Muscle of leg (tissue), 11 donors: ENCODE results near the gene TRIM24. TPM values are rescaled to one million over a fixed set of nuclear protein-coding genes. Genes with fewer than 3 reads are reported as not detected.

Experiments
- DNase-seq: peaks from one replicate; pipeline ENCODE4 v3.0.0; 2013
- H3K27ac ChIP-seq: one replicate; pipeline ENCODE4 v1.5.1; 2013; ENCODE audit warnings: mild to moderate bottlenecking, low read length, control low read depth
- H3K27me3 ChIP-seq: one replicate; pipeline ENCODE4 v1.6.1; 2013; ENCODE audit warnings: low read length; ENCODE audit not compliant: control insufficient read depth, insufficient read depth
- H3K36me3 ChIP-seq: one replicate; pipeline ENCODE4 v1.6.1; 2013; ENCODE audit warnings: low read length; ENCODE audit not compliant: control insufficient read depth, insufficient read depth
- H3K4me1 ChIP-seq: one replicate; pipeline ENCODE4 v1.6.1; 2013; ENCODE audit warnings: low read length; ENCODE audit not compliant: control insufficient read depth, insufficient read depth
- H3K4me3 ChIP-seq: one replicate; pipeline ENCODE4 v1.5.1; 2013; ENCODE audit warnings: low read length, control low read depth
- H3K9me3 ChIP-seq: replicated peaks from 2 replicates; pipeline ENCODE4 v1.6.1; 2013; ENCODE audit warnings: low read depth, low read length; ENCODE audit not compliant: control insufficient read depth
- WGBS: methylation state at CpG from one replicate; pipeline ENCODE4 v1.1.5; 2013; ENCODE audit warnings: missing lambda C conversion rate; ENCODE audit not compliant: insufficient coverage; 5-methylcytosine and 5-hydroxymethylcytosine counted together
- polyA plus RNA-seq, 8 donors: library from polyadenylated mRNA; unstranded; fragments of 120-200 nt; gene quantifications; one replicate each; pipeline versions ENCODE4 v1.2.1 to v1.2.3, GENCODE V29; 2013; ENCODE audit warnings: inconsistent platforms in 1 of 8, low replicate concordance in 1 of 8; ENCODE audit not compliant: insufficient read length in 8 of 8, insufficient read depth in 1 of 8
- total RNA-seq: library from RNA; stranded (reverse); fragments of 120-200 nt; gene quantifications from one replicate; pipeline ENCODE4 v1.2.4, GENCODE V29; 2013

Gene TRIM24
- total and polyA plus RNA-seq, 9 donors = 13.7 to 27.9 (median 23.1) TPM

- no peaks in the 10 kb centered on the region for H3K27me3 ChIP-seq
- H3K4me3 ChIP-seq = no peak overlapping the region
- H3K27ac ChIP-seq = no peak overlapping the region
- peaks cover 5% of the 10 kb centered on the region for H3K9me3 ChIP-seq
- H3K36me3 ChIP-seq = peaks cover 17% of the 10 kb centered on the region
- no peak for DNase-seq
- WGBS = 100% methylated on average over 3 of the region's 3 CpGs
- no peaks in the 10 kb centered on the region for H3K4me1 ChIP-seq
Measured at GRCh38 chr7:138512092-138512858, 52.2 kb downstream of the TRIM24 start.

- peaks cover 20% of the 10 kb centered on the region for H3K36me3 ChIP-seq
- no peak for DNase-seq
- no peak overlapping the region for H3K27ac ChIP-seq
- no peak overlapping the region for H3K4me3 ChIP-seq
- H3K4me1 ChIP-seq = no peaks in the 10 kb centered on the region
- H3K27me3 ChIP-seq = no peaks in the 10 kb centered on the region
- 63% methylated on average over 1 of the region's 1 CpG for WGBS
- H3K9me3 ChIP-seq = peaks cover 5% of the 10 kb centered on the region
Measured at GRCh38 chr7:138512885-138513284, 52.8 kb downstream of the TRIM24 start.

- Histone ChIP-seq H3K4me3 (no peak overlapping the region), H3K27ac (no peak overlapping the region), H3K36me3 (peaks cover 20% of the 10 kb centered on the region), H3K9me3 (peaks cover 5% of the 10 kb centered on the region), H3K4me1 (no peaks in the 10 kb centered on the region), H3K27me3 (no peaks in the 10 kb centered on the region)
- WGBS = 60% methylated on average over 1 of the region's 4 CpGs
- DNase-seq = no peak
Measured at GRCh38 chr7:138513344-138513871, 53.3 kb downstream of the TRIM24 start.

- Histone ChIP-seq H3K36me3 (peaks cover 23% of the 10 kb centered on the region), H3K9me3 (peaks cover 5% of the 10 kb centered on the region), H3K4me3 (no peak overlapping the region), H3K4me1 (no peaks in the 10 kb centered on the region), H3K27me3 (no peaks in the 10 kb centered on the region), H3K27ac (no peak overlapping the region)
- WGBS = 65% methylated on average over 1 of the region's 1 CpG
- DNase-seq = no peak
Measured at GRCh38 chr7:138514044-138514443, 54.0 kb downstream of the TRIM24 start.

- Histone ChIP-seq H3K4me3 (no peak overlapping the region), H3K36me3 (peaks cover 31% of the 10 kb centered on the region), H3K9me3 (peaks cover 5% of the 10 kb centered on the region), H3K4me1 (no peaks in the 10 kb centered on the region), H3K27ac (no peak overlapping the region), H3K27me3 (no peaks in the 10 kb centered on the region)
- 62% methylated on average over 2 of the region's 7 CpGs for WGBS
- DNase-seq = no peak
Measured at GRCh38 chr7:138515001-138515528, 55.0 kb downstream of the TRIM24 start.

GRCh38 chr7:138519061-138519798, 59.2 kb downstream of the TRIM24 start:
- DNase-seq = no peak
- Histone ChIP-seq H3K4me1 (no peaks in the 10 kb centered on the region), H3K4me3 (no peak overlapping the region), H3K36me3 (peaks cover 27% of the 10 kb centered on the region), H3K27me3 (no peaks in the 10 kb centered on the region), H3K27ac (no peak overlapping the region), H3K9me3 (no peaks in the 10 kb centered on the region)
- 83% methylated on average over 1 of the region's 4 CpGs for WGBS

DNA sequence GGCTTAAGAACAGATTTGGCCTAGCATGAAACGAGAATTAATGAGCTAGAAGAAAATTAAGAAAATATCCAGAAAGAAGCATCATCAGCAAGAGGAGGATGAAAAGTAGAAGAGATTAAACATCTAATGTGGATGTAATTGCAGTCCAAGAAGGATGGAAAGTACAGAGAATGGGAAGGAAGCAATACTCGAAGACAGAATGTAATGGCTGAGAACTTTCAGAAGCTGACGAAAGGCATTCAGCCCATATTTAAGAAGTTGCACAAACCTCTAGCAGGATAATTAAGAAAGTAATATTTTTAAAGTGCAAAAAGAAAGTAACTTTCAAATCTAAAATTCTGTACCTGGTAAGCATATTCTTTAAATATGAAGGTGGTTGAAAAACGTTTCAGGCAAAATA, 60.7 kb downstream of the TRIM24 start:
- no CpG with 5 or more reads among the region's 4 CpGs for WGBS
- DNase-seq = no peak
- H3K4me1 ChIP-seq = no peaks in the 10 kb centered on the region
- H3K27ac ChIP-seq = no peak overlapping the region
- peaks cover 30% of the 10 kb centered on the region for H3K36me3 ChIP-seq
- H3K4me3 ChIP-seq = no peak overlapping the region
- H3K9me3 ChIP-seq = peaks cover 1% of the 10 kb centered on the region
- no peaks in the 10 kb centered on the region for H3K27me3 ChIP-seq

DNA sequence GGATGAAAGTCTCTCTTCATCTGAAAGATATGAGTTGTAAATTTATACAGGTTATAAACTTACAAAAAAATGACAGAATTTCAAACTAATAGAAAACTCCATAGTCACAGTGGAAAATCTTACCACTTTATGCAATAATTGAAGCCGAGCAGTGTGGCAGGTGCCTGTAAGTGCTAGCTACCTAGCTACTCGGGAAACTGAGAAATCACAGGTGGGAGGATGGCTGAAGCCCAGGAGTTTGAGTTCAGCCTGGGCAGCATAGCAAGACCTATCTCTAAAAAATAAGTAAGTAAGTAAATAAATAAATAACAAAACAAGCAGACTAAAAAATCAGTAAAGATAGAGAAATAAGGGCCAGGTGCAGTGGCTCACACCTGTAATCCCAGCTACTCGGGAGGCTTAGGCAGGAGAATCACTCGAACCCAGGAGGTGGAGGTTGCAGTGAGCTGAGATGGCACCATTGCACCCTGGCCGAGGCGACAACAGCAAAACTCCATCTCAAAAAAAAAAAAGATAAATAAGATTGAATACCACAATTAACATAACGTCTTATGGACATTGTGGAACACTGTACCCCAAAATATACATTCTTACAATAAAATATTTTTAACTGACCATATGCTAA, 61.9 kb downstream of the TRIM24 start:
- DNase-seq = no peak
- no peak overlapping the region for H3K4me3 ChIP-seq
- H3K4me1 ChIP-seq = no peaks in the 10 kb centered on the region
- peaks cover 30% of the 10 kb centered on the region for H3K36me3 ChIP-seq
- no peak overlapping the region for H3K27ac ChIP-seq
- H3K27me3 ChIP-seq = no peaks in the 10 kb centered on the region
- H3K9me3 ChIP-seq = peaks cover 6% of the 10 kb centered on the region
- WGBS = 100% methylated on average over 1 of the region's 7 CpGs

- no peak overlapping the region for H3K4me3 ChIP-seq
- H3K27me3 ChIP-seq = no peaks in the 10 kb centered on the region
- H3K36me3 ChIP-seq = peaks cover 26% of the 10 kb centered on the region
- no peaks in the 10 kb centered on the region for H3K4me1 ChIP-seq
- WGBS = no CpG with 5 or more reads among the region's 2 CpGs
- no peak overlapping the region for H3K27ac ChIP-seq
- DNase-seq = no peak
- H3K9me3 ChIP-seq = peaks cover 20% of the 10 kb centered on the region
Measured at GRCh38 chr7:138524259-138524658, 64.2 kb downstream of the TRIM24 start.

GRCh38 chr7:138525757-138526156, 65.7 kb downstream of the TRIM24 start:
- Histone ChIP-seq H3K27me3 (no peaks in the 10 kb centered on the region), H3K4me1 (no peaks in the 10 kb centered on the region), H3K36me3 (peaks cover 24% of the 10 kb centered on the region), H3K9me3 (peaks cover 23% of the 10 kb centered on the region), H3K4me3 (no peak overlapping the region), H3K27ac (no peak overlapping the region)
- DNase-seq = no peak
- no CpG with 5 or more reads among the region's 3 CpGs for WGBS
